ENCODE results near the gene ZBP1. TPM values are rescaled to one million over a fixed set of nuclear protein-coding genes. Genes with fewer than 3 reads are reported as not detected.

Gene ZBP1
- polyA plus RNA-seq, 1 of the 3 experiments (the other 2 are of a cell fraction): not detected

DNA sequence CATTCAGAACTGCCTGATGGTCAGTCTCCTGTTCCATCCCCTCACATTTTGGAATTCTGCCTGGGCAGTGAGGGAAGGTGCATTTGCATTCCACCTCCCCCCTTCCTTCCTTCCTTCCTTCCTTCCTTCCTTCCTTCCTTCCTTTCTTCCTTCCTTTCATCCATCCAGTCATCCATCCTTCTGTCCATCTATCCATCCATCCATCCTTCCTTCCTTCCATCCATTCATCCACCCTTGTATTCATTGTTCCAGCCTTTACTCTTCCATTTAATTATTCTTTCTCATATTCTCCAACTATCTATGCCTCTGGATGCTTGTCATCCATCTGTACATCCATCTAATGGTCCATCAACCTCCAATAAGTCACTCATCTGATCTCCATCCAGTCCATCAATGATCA lies 45.3 kb downstream of the ZBP1 start (continued):
- TF ChIP-seq, protein P1, sequence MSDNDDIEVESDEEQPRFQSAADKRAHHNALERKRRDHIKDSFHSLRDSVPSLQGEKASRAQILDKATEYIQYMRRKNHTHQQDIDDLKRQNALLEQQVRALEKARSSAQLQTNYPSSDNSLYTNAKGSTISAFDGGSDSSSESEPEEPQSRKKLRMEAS (IDR thresholded peaks at IDR 0.05; ENCODE audit: low read depth): no peak

DNA sequence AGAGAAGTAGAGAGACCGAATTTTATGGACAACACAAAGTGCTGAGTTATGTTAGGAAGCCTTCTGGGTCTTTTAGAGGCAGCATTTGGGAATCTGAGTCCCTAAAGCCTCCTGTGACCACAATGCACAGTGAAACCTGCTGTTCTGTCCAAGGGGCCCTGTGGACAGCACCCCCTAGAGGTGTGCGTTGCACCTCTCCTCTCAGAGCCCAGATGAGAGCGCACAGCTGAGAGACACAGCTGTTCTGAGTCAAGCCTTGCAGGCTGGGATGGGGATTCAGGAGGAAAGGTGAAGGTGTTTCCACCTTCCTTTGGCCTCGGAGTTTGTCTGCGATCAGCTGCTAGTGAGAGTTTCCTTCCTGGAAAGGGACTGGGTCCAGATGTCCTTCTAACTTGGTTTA lies 46.3 kb downstream of the ZBP1 start:
- H3K4me1 ChIP-seq (ENCODE audit: control insufficient read depth in 1 of 2, insufficient read depth in 2 of 2, low read depth in 1 of 2, low read length in 1 of 2): no peaks in the 10 kb centered on the region
- no peak overlapping the region for H3K9ac ChIP-seq
- H4K20me1 ChIP-seq (ENCODE audit: insufficient read depth): no peaks in the 10 kb centered on the region
- CTCF ChIA-PET: interaction anchor here (1.4 to 2.3 kb wide), 5 partner anchors 9 to 79 kb away, joined by 5 to 13 read pairs (median 5); no protein-coding TSS in a partner anchor
- H3K4me2 ChIP-seq: no peak overlapping the region
- peaks cover 16% of the 10 kb centered on the region for H3K27me3 ChIP-seq (ENCODE audit: insufficient read depth)
- no peak overlapping the region for H3K27ac ChIP-seq (ENCODE audit: low read depth in 2 of 2, low read length in 1 of 2)
- POLR2A ChIA-PET: no interaction called here
- H3K4me3 ChIP-seq (ENCODE audit: low read depth in 2 of 2, low read length in 1 of 2): no peak overlapping the region; a peak in 1 of 4 replicates
- TF ChIP-seq, protein P2, sequence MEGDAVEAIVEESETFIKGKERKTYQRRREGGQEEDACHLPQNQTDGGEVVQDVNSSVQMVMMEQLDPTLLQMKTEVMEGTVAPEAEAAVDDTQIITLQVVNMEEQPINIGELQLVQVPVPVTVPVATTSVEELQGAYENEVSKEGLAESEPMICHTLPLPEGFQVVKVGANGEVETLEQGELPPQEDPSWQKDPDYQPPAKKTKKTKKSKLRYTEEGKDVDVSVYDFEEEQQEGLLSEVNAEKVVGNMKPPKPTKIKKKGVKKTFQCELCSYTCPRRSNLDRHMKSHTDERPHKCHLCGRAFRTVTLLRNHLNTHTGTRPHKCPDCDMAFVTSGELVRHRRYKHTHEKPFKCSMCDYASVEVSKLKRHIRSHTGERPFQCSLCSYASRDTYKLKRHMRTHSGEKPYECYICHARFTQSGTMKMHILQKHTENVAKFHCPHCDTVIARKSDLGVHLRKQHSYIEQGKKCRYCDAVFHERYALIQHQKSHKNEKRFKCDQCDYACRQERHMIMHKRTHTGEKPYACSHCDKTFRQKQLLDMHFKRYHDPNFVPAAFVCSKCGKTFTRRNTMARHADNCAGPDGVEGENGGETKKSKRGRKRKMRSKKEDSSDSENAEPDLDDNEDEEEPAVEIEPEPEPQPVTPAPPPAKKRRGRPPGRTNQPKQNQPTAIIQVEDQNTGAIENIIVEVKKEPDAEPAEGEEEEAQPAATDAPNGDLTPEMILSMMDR (IDR thresholded peaks at IDR 0.05): peak; percentile 24; the same call in 1 of the 2 replicates
- TF ChIP-seq NFIC (IDR thresholded peaks at IDR 0.05; ENCODE audit: borderline replicate concordance): no peak
- no peak overlapping the region for H2AFZ ChIP-seq (ENCODE audit: low read depth)
- no peak for DNase-seq
- H3K9me2 ChIP-seq: no peaks in the 10 kb centered on the region
- no peaks in the 10 kb centered on the region for H3K9me3 ChIP-seq
- 51% methylated on average over 4 of the region's 5 CpGs for WGBS (ENCODE audit: low lambda C conversion rate)
- H3K79me2 ChIP-seq (ENCODE audit: insufficient read depth): no peaks in the 10 kb centered on the region
- H3F3A ChIP-seq (replicated peaks; ENCODE audit: insufficient read depth): no peaks in the 10 kb centered on the region
- no peaks in the 10 kb centered on the region for H3K36me3 ChIP-seq (replicated peaks in 1 of 2; ENCODE audit: control insufficient read depth in 1 of 2, insufficient read depth in 2 of 2, low read length in 1 of 2)

DNA sequence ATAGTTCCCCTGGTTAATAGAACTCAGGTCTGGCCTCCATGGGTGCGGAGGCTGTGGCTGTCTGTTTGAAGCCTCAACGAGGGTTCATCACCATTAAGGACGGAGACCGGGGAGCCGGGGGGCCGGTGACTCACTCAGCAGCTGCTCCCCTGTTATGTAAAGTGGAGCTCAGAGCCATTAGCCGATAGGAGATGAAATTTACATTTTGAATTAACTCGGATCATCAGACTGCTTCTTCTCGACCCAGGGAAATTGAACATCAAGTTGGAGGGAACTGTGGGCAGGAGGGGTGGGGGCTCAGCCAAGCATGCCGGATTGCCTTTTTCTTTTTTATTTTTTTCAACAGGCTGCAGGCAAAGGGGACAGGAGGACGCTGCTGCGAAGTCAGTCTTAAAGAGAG lies 47.0 kb downstream of the ZBP1 start:
- H3K36me3 ChIP-seq (replicated peaks in 1 of 2; ENCODE audit: control insufficient read depth in 1 of 2, insufficient read depth in 2 of 2, low read length in 1 of 2): no peaks in the 10 kb centered on the region
- ChIA-PET POLR2A (no interaction called here), CTCF (interaction anchor here (1.3 to 2.3 kb wide), 6 partner anchors 10 to 78 kb away, joined by 4 to 13 read pairs (median 5); no protein-coding TSS in a partner anchor)
- H3K27ac ChIP-seq (ENCODE audit: low read depth in 2 of 2, low read length in 1 of 2): no peak overlapping the region
- no peaks in the 10 kb centered on the region for H3F3A ChIP-seq (replicated peaks; ENCODE audit: insufficient read depth)
- H2AFZ ChIP-seq (ENCODE audit: low read depth): no peak overlapping the region
- H4K20me1 ChIP-seq (ENCODE audit: insufficient read depth): no peaks in the 10 kb centered on the region
- no peaks in the 10 kb centered on the region for H3K4me1 ChIP-seq (ENCODE audit: control insufficient read depth in 1 of 2, insufficient read depth in 2 of 2, low read depth in 1 of 2, low read length in 1 of 2)
- H3K4me2 ChIP-seq: no peak overlapping the region
- H3K4me3 ChIP-seq (ENCODE audit: low read depth in 2 of 2, low read length in 1 of 2): no peak overlapping the region
- TF ChIP-seq, protein P3, sequence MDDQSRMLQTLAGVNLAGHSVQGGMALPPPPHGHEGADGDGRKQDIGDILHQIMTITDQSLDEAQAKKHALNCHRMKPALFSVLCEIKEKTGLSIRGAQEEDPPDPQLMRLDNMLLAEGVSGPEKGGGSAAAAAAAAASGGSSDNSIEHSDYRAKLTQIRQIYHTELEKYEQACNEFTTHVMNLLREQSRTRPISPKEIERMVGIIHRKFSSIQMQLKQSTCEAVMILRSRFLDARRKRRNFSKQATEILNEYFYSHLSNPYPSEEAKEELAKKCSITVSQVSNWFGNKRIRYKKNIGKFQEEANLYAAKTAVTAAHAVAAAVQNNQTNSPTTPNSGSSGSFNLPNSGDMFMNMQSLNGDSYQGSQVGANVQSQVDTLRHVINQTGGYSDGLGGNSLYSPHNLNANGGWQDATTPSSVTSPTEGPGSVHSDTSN (IDR thresholded peaks at IDR 0.05): no peak
- TF ChIP-seq RCOR1 (IDR thresholded peaks at IDR 0.05; ENCODE audit: low read length) (no peak), YY1 (IDR thresholded peaks at IDR 0.05; ENCODE audit: low read depth) (no peak), GATA2 (CRISPR knock-in tag; IDR thresholded peaks at IDR 0.05) (no peak), JUND (IDR thresholded peaks at IDR 0.05) (no peak), FOSL2 (IDR thresholded peaks at IDR 0.05; ENCODE audit: borderline replicate concordance, low read depth) (no peak), NFIC (IDR thresholded peaks at IDR 0.05; ENCODE audit: borderline replicate concordance) (no peak), RXRA (IDR thresholded peaks at IDR 0.05; ENCODE audit: borderline replicate concordance, low read depth) (no peak), SIN3A (IDR thresholded peaks at IDR 0.05; ENCODE audit: borderline replicate concordance, low read depth, low read length) (no peak), RFX5 (IDR thresholded peaks at IDR 0.05; ENCODE audit: low read length) (no peak), MXI1 (IDR thresholded peaks at IDR 0.05; ENCODE audit: low read depth, low read length) (no peak), CHD2 (IDR thresholded peaks at IDR 0.05; ENCODE audit: low read length, partially characterized antibody) (no peak)
- TF ChIP-seq, protein P4, sequence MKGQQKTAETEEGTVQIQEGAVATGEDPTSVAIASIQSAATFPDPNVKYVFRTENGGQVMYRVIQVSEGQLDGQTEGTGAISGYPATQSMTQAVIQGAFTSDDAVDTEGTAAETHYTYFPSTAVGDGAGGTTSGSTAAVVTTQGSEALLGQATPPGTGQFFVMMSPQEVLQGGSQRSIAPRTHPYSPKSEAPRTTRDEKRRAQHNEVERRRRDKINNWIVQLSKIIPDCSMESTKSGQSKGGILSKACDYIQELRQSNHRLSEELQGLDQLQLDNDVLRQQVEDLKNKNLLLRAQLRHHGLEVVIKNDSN (IDR thresholded peaks at IDR 0.05; ENCODE audit: borderline replicate concordance, low read depth): no peak
- TF ChIP-seq, protein P5, sequence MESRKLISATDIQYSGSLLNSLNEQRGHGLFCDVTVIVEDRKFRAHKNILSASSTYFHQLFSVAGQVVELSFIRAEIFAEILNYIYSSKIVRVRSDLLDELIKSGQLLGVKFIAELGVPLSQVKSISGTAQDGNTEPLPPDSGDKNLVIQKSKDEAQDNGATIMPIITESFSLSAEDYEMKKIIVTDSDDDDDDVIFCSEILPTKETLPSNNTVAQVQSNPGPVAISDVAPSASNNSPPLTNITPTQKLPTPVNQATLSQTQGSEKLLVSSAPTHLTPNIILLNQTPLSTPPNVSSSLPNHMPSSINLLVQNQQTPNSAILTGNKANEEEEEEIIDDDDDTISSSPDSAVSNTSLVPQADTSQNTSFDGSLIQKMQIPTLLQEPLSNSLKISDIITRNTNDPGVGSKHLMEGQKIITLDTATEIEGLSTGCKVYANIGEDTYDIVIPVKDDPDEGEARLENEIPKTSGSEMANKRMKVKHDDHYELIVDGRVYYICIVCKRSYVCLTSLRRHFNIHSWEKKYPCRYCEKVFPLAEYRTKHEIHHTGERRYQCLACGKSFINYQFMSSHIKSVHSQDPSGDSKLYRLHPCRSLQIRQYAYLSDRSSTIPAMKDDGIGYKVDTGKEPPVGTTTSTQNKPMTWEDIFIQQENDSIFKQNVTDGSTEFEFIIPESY (IDR thresholded peaks at IDR 0.05; ENCODE audit: borderline replicate concordance, low read depth): no peak
- TF ChIP-seq, protein P6, sequence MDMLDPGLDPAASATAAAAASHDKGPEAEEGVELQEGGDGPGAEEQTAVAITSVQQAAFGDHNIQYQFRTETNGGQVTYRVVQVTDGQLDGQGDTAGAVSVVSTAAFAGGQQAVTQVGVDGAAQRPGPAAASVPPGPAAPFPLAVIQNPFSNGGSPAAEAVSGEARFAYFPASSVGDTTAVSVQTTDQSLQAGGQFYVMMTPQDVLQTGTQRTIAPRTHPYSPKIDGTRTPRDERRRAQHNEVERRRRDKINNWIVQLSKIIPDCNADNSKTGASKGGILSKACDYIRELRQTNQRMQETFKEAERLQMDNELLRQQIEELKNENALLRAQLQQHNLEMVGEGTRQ (IDR thresholded peaks at IDR 0.05; ENCODE audit: borderline replicate concordance, low read depth, low read length): no peak
- no peak for DNase-seq
- peaks cover 16% of the 10 kb centered on the region for H3K27me3 ChIP-seq (ENCODE audit: insufficient read depth)
- H3K9ac ChIP-seq: no peak overlapping the region
- H3K79me2 ChIP-seq (ENCODE audit: insufficient read depth): no peaks in the 10 kb centered on the region
- 20% methylated on average over 5 of the region's 12 CpGs for WGBS (ENCODE audit: low lambda C conversion rate)
- H3K9me2 ChIP-seq: no peaks in the 10 kb centered on the region
- H3K9me3 ChIP-seq: no peaks in the 10 kb centered on the region
